ENCODE data around the gene TYROBP.

DNA sequence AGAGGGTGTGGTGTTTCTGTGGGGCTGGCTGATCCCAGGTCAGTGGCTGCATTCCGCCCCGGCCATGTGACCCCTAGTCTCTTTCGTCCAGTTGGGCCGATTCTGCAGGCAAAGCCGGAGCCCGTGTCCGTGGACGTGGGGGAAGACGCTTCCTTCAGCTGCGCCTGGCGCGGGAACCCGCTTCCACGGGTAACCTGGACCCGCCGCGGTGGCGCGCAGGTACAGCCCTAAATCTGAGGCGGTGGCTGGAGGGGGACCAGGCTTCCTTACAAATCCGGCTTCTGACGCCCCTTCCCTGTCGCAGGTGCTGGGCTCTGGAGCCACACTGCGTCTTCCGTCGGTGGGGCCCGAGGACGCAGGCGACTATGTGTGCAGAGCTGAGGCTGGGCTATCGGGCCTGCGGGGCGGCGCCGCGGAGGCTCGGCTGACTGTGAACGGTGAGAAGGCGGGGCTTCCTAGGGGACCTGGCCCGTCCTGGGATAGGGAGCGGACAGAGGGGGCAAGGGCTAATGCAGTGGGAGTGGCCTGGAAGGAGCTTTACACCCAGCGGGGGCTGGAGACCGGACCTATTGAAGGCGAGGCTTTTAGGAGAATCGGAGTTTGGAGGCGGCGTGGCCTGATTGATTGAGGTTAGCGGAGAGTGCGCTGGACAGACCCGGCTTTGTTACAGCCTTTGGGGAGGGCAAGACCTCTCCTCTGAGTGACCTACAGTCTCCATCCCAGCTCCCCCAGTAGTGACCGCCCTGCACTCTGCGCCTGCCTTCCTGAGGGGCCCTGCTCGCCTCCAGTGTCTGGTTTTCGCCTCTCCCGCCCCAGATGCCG, 47.1 kb downstream of the TYROBP start:
- TF ChIP-seq, protein P1, sequence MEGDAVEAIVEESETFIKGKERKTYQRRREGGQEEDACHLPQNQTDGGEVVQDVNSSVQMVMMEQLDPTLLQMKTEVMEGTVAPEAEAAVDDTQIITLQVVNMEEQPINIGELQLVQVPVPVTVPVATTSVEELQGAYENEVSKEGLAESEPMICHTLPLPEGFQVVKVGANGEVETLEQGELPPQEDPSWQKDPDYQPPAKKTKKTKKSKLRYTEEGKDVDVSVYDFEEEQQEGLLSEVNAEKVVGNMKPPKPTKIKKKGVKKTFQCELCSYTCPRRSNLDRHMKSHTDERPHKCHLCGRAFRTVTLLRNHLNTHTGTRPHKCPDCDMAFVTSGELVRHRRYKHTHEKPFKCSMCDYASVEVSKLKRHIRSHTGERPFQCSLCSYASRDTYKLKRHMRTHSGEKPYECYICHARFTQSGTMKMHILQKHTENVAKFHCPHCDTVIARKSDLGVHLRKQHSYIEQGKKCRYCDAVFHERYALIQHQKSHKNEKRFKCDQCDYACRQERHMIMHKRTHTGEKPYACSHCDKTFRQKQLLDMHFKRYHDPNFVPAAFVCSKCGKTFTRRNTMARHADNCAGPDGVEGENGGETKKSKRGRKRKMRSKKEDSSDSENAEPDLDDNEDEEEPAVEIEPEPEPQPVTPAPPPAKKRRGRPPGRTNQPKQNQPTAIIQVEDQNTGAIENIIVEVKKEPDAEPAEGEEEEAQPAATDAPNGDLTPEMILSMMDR (IDR thresholded peaks at IDR 0.05; ENCODE audit: low read depth, low read length, missing input control): no peak
- no peak for TF ChIP-seq SP1 (IDR thresholded peaks at IDR 0.05)
- TF ChIP-seq GABPA (IDR thresholded peaks at IDR 0.05 in 1 of 2, conservative IDR thresholded peaks at IDR 0.05 in 1 of 2): no peak
- TF ChIP-seq, protein P2, sequence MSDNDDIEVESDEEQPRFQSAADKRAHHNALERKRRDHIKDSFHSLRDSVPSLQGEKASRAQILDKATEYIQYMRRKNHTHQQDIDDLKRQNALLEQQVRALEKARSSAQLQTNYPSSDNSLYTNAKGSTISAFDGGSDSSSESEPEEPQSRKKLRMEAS (IDR thresholded peaks at IDR 0.05): no peak
- no peak for TF ChIP-seq RXRA (IDR thresholded peaks at IDR 0.05)
- TF ChIP-seq, protein P3, sequence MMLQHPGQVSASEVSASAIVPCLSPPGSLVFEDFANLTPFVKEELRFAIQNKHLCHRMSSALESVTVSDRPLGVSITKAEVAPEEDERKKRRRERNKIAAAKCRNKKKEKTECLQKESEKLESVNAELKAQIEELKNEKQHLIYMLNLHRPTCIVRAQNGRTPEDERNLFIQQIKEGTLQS (IDR thresholded peaks at IDR 0.05): no peak
- TF ChIP-seq TAF1 (conservative IDR thresholded peaks at IDR 0.05): no peak
- no peak for TF ChIP-seq FOXA1 (IDR thresholded peaks at IDR 0.05)
- no peak for TF ChIP-seq JUND (IDR thresholded peaks at IDR 0.05)
- no peak for TF ChIP-seq HNF4A (conservative IDR thresholded peaks at IDR 0.05)
- TF ChIP-seq, protein P4, sequence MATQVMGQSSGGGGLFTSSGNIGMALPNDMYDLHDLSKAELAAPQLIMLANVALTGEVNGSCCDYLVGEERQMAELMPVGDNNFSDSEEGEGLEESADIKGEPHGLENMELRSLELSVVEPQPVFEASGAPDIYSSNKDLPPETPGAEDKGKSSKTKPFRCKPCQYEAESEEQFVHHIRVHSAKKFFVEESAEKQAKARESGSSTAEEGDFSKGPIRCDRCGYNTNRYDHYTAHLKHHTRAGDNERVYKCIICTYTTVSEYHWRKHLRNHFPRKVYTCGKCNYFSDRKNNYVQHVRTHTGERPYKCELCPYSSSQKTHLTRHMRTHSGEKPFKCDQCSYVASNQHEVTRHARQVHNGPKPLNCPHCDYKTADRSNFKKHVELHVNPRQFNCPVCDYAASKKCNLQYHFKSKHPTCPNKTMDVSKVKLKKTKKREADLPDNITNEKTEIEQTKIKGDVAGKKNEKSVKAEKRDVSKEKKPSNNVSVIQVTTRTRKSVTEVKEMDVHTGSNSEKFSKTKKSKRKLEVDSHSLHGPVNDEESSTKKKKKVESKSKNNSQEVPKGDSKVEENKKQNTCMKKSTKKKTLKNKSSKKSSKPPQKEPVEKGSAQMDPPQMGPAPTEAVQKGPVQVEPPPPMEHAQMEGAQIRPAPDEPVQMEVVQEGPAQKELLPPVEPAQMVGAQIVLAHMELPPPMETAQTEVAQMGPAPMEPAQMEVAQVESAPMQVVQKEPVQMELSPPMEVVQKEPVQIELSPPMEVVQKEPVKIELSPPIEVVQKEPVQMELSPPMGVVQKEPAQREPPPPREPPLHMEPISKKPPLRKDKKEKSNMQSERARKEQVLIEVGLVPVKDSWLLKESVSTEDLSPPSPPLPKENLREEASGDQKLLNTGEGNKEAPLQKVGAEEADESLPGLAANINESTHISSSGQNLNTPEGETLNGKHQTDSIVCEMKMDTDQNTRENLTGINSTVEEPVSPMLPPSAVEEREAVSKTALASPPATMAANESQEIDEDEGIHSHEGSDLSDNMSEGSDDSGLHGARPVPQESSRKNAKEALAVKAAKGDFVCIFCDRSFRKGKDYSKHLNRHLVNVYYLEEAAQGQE (IDR thresholded peaks at IDR 0.05): no peak
- no peak for TF ChIP-seq YY1 (IDR thresholded peaks at IDR 0.05)
- TF ChIP-seq, protein P5, sequence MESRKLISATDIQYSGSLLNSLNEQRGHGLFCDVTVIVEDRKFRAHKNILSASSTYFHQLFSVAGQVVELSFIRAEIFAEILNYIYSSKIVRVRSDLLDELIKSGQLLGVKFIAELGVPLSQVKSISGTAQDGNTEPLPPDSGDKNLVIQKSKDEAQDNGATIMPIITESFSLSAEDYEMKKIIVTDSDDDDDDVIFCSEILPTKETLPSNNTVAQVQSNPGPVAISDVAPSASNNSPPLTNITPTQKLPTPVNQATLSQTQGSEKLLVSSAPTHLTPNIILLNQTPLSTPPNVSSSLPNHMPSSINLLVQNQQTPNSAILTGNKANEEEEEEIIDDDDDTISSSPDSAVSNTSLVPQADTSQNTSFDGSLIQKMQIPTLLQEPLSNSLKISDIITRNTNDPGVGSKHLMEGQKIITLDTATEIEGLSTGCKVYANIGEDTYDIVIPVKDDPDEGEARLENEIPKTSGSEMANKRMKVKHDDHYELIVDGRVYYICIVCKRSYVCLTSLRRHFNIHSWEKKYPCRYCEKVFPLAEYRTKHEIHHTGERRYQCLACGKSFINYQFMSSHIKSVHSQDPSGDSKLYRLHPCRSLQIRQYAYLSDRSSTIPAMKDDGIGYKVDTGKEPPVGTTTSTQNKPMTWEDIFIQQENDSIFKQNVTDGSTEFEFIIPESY (IDR thresholded peaks at IDR 0.05): no peak
